ENCODE measurements around the gene DHCR24.

GRCh38 chr1:54850737-54851136, 36.3 kb downstream of the DHCR24 start:
- TF ChIP-seq CTCF (IDR thresholded peaks at IDR 0.05), result no peak
- peak in 1 of 2 donors; percentile 44 for TF ChIP-seq POLR2AphosphoS5 (IDR thresholded peaks at IDR 0.05; ENCODE audit: insufficient read depth in 1 of 2, low read depth in 1 of 2)

Measured in vagina (tissue), 2 donors.